Left hindlimb (tissue), 1 donor: ENCODE results near the gene PRSS50.
A peak's percentile ranks its signal among the peaks of the same experiment; 100 is the strongest.

Source experiments
- DNase-seq: peaks from one replicate; pipeline ENCODE4 v3.0.0-alpha.2; 2018

PRSS50 gene

GRCh38 chr3:46690798-46691197 lies 26.9 kb downstream of the PRSS50 start:
- no peak for DNase-seq

DNA sequence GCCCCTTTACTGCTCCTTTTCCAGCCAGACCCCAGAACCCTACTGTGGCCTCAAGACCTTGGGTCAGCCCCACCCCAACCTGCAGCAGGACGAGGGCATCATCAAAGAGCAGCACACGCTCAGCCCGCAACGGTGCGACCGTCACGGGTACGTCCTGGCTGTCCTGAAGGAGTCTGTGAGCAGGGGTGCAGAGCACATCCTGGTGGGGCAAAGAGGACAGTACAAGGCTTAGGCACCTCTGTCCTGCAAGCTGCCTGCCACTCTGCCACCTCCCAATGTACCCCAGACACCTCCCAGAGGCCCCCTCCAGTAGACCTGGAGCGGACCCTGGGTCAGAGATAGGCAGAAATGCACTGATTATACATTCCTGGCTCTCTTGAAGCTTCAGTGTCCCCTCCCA lies 32.2 kb downstream of the PRSS50 start:
- no peak for DNase-seq

GRCh38 chr3:46684891-46685290 lies 32.8 kb downstream of the PRSS50 start:
- DNase-seq: no peak

- DNase-seq: no peak
These were observed 34.7 kb downstream of the PRSS50 start for GRCh38 chr3:46682974-46683373.

- DNase-seq: no peak
These were observed 35.7 kb downstream of the PRSS50 start for GRCh38 chr3:46681856-46682540.

GRCh38 chr3:46681387-46681786 lies 36.3 kb downstream of the PRSS50 start:
- no peak for DNase-seq

DNA sequence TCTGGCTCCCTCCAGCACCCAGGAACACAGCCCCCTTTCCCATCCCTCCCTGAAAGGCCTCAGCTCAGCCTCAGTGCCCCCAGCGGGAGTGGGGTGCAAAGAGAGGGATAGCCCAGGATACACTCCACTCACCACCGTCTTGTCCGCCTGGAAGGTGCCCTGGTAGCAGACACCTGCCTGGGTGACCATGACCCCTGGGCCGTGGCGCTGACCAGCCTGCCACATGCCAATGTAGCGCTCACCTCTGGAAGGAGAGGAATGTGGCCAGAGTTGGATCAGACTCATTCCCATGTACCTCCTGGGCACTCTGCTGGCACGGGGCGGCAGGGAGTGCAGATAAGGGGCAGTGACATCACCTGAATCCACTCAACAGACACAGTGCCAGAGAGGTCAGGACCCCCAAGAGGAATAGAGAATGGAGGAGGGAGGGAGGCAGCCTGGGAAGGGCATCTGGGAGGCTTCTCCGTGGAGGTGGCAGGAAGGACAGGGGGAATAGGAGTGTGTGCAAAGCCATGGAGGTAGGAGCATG lies 37.3 kb downstream of the PRSS50 start:
- no peak for DNase-seq

- no peak for DNase-seq
These were observed 38.0 kb downstream of the PRSS50 start for GRCh38 chr3:46679681-46680080.

DNA sequence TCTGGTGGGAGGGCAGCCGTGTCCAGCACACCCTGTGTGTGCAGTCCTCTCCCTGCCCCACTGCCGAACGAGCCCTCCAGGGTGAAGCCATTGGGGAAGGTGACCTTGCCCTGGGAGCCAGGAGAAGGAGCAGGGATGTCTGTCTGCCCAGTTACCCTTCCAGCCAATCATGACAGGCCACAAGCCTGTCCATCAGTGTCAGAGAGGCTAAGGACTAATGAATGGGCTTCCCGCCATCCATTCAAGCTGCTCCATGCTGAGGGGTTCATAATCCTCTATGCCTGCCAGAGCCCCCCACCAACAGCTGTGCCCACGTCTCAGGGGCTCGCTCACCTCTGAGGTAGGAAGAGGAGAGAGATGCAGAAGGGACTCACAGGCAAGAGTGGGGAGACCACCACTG lies 39.4 kb downstream of the PRSS50 start:
- no peak for DNase-seq

DNA sequence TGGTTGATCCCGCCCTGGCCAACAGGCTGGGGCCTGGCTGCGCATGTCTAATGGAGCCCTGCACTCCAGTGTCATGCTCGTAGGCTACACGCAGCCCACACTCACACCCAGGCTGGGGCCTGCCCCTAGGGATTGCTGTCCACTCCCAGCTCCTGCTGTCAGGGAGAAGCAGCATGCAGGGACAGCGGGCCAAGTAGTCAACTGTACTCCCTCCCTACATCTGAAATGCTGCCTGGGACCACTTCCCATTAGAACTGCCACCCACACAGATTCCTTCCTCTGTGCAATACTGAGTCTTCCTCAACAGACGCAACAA lies 40.3 kb downstream of the PRSS50 start:
- DNase-seq: no peak

DNA sequence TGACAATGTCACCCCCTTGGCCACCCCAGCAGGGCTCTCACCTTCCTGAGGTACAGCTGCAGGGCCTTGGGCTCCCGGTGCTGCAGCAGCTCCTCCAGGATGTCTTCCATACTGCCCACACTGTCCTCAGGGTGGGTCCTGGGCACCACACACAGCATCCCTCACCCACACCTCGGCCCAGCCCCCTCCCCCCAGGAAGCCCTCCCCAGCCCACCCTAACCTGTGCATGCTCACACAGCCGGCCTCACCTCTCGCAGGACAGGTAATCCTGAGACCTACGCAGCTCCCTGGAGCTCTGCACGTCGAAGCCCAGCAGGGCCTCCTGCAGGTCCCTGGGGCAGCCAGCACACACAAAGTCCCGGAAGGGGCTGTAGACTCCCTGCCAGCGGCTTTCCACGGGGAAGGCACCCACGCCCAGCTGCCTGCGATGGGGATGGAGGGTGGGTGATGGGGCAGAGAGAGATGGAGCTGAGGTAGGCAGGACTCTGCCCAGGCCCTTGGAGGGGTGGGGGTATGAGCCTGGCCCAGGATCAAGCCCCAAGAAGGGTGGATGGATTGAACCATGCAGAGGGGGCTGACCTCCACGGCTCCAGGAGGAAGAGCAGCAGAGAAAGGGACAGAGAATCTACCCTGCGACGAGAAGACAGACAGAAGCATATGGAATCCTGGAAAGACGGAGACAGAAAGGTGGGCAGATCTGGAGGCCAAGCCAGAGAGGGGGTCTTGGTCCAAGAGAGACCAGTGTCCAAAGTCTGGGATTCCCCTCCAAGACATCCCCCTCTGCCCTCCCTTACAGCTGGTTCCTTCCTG lies 40.9 kb downstream of the PRSS50 start:
- DNase-seq: peak; percentile 22

DNA sequence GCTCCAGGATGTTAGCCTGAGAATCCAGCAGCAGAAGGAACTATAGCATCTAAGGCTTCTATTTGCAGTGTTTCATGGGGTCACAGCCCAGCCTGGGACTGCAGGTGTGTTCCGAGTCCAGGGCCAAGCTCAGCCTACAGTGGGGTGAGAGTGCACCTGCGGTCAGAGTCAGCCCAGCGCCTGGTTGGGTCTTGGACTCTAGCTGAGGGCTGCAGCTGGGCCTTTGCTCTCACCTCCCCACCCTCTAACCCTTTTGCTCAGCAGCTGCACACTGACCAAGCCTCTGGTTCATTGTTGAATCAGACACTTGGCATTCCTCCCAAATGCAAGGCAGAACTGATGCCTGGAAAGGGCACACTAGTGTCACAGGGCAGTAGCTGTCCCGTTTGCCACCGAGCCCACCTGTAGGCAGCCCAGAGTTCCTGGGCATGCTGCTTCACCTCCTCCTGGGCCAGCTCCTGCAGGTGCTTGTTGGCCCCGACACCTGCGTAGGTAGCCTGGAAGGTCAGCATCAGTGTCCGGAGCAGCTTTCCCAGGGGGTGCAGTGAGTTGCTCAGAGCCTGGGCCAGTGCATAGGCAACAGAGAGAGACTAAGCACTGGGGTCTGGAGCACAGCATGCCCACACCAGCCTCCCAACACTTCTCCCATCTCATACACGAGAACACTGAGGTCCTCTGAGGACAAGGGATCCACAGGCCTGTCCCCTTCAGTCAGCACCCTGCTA lies 41.7 kb downstream of the PRSS50 start:
- DNase-seq: peak; percentile 23

DNA sequence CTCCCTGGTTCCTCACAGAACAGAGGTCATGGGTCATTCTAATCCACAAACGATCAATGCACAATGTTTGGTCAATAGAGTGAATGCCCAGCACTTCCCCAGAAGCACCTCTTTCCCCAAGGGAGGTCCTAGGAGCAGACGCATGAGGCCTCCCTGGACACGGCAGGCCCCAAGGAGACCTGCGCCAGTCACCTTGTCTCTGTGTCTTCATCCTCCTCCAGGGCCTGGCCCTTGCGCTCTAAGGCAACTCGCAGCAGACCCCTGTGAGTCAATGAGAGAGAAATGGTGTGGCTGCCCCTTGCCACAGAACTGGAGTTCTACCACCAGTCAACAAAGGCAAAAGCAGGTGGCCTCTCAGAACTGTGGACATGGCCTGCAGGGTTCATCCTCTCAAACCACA lies 42.2 kb downstream of the PRSS50 start:
- peak; percentile 17 for DNase-seq

DNA sequence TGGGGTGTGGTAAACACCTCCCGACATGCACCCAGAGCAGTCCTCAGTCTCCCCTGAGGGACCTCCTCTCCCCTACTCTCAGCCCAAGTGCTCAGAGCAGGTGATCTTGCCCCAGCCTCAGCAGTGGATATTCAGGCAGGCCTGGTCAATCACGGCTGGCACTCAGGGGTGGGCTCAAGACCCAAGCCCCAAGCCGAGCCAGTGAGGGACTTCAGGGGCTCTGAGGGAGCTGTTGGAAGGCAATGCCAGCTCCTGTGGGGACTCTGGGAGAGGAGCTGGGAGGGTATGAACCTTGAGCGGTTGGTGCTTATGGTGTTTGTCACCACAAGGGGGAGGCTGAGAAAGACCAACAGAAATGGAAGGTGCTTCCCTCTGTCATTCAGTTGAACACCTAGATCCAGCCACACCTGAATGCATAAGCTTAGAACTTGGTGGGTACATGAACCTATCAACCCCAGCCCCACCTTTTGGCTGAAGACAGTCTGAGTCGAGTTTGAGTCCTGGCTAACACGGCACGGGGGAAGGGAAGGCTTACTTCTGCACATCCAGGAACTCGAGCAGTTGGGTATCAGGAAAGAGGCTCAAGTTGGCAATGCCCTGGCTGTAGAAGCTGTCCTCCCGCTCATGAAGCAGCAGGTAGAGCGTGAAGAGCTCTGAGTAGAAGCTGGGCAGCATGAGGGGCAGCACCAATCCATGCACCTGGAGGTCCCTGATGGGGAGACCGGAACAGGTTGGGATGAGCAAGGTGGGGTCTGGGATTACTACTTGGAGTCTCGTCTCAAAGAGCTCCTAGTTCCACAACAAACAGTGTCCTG lies 43.4 kb downstream of the PRSS50 start:
- DNase-seq: peak; percentile 22

GRCh38 chr3:46673151-46674030 lies 44.3 kb downstream of the PRSS50 start:
- peak; percentile 19 for DNase-seq

- peak; percentile 8 for DNase-seq
These were observed 45.3 kb downstream of the PRSS50 start for GRCh38 chr3:46672349-46672695.

- DNase-seq: peak; percentile 23
These were observed 45.9 kb downstream of the PRSS50 start for GRCh38 chr3:46671541-46672348.

DNA sequence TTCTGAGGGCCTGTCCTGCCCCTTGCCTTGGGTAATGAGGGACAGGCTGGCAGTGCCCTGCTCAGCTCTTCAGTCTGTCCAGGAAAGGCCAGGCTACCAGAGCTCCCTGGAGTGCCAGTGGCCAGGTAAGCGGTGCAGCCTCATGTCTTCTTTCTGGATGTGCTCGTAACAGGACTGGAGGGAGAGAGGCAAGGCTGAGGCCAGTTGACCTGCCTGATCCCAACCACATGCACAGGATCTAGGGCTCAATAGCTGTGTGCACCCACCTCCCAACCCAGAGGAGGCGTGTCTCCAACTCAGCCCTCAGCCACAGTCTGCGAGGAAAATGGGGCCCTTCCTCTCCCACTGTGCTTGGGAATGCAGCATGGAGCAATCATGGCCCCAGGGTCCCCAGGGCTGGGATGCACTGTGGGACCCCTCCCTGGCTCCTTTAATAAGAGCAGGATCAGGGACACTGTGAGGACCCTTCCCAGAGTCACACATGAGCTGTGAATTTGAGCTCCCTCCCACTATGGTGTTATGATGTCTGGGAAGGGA lies 46.7 kb downstream of the PRSS50 start:
- peak; percentile 23 for DNase-seq

GRCh38 chr3:46670000-46670890 lies 47.4 kb downstream of the PRSS50 start:
- DNase-seq: peak; percentile 16
